Fibroblast of lung (primary cell): ENCODE data around the gene TWF2. TPM values are rescaled to one million over a fixed set of nuclear protein-coding genes. Genes with fewer than 3 reads are reported as not detected.
A peak's percentile ranks its signal among the peaks of the same experiment; 100 is the strongest.

Experiments used
- DNase-seq, 2 donors: peaks; one replicate each; pipeline versions ENCODE4 v3.0.0 to v3.0.0-alpha.2; 2010; ENCODE audit warnings: low read depth in 2 of 2
- H2AFZ ChIP-seq: 2 replicates; pipeline ENCODE4 v1.5.1; 2012; ENCODE audit warnings: low read length, control low read depth, inconsistent platforms
- H3K27ac ChIP-seq: 2 replicates; pipeline ENCODE4 v1.5.1; 2011; ENCODE audit warnings: low read length, control low read depth; ENCODE audit not compliant: insufficient read depth
- H3K27me3 ChIP-seq: 2 replicates; pipeline ENCODE4 v1.5.1; 2011; ENCODE audit warnings: mild to moderate bottlenecking, low read length; ENCODE audit not compliant: control insufficient read depth, insufficient read depth
- H3K36me3 ChIP-seq: 2 replicates; pipeline ENCODE4 v1.5.1; 2011; ENCODE audit warnings: low read length; ENCODE audit not compliant: control insufficient read depth, insufficient read depth
- H3K4me1 ChIP-seq: 2 replicates; pipeline ENCODE4 v1.5.1; 2011; ENCODE audit warnings: low read length; ENCODE audit not compliant: control insufficient read depth, insufficient read depth; ENCODE audit errors: extremely low read depth
- H3K4me2 ChIP-seq: 2 replicates; pipeline ENCODE4 v1.5.1; 2011; ENCODE audit warnings: low read length, control low read depth; ENCODE audit not compliant: insufficient read depth; ENCODE audit errors: extremely low read depth
- H3K4me3 ChIP-seq, 4 experiments: fragments of 200-600 bp in 1 of 4; sonication (generic) in 1 of 4; replicated peaks in 1 of 4; 2 replicates each; pipeline ENCODE4 v1.5.1; 2011 to 2016; ENCODE audit warnings: low read length in 4 of 4, low read depth in 3 of 4, mild to moderate bottlenecking in 3 of 4, control low read depth in 2 of 4, inconsistent platforms in 1 of 4, mixed read lengths in 1 of 4; ENCODE audit not compliant: insufficient read depth in 1 of 4; ENCODE audit errors: control extremely low read depth in 1 of 4
- H3K79me2 ChIP-seq: 2 replicates; pipeline ENCODE4 v1.5.1; 2012; ENCODE audit warnings: mild to moderate bottlenecking, low read length, inconsistent platforms; ENCODE audit not compliant: control insufficient read depth, insufficient read depth
- H3K9ac ChIP-seq: 2 replicates; pipeline ENCODE4 v1.5.1; 2011; ENCODE audit warnings: mild to moderate bottlenecking, low read length, control low read depth; ENCODE audit not compliant: insufficient read depth
- H3K9me3 ChIP-seq: 2 replicates; pipeline ENCODE4 v1.5.1; 2012; ENCODE audit warnings: low read depth, low read length; ENCODE audit not compliant: control insufficient read depth, insufficient read depth
- H4K20me1 ChIP-seq: 2 replicates; pipeline ENCODE4 v1.5.1; 2011; ENCODE audit warnings: low read length; ENCODE audit not compliant: control insufficient read depth, insufficient read depth; ENCODE audit errors: extremely low read depth
- EZH2 ChIP-seq: IDR thresholded peaks from 2 replicates; pipeline ENCODE4 v1.5.1; 2012; ENCODE audit warnings: low read length, control low read depth, mild to moderate bottlenecking; ENCODE audit errors: missing control alignments
- polyA plus RNA-seq, 2 donors: library from polyadenylated mRNA; depleted of rRNA in 1 of 2; stranded (reverse) in 1 of 2; unstranded in 1 of 2; fragments of >200 nt; gene quantifications; 2 replicates each; pipeline ENCODE4 v1.2.1, GENCODE V29; 2011 to 2012; ENCODE audit warnings: missing spikeins in 1 of 2
- total RNA-seq: library from RNA; depleted of rRNA; stranded (reverse); fragments of >200 nt; gene quantifications from 2 replicates; pipeline ENCODE4 v1.2.1, GENCODE V29; 2014
- TF ChIP-seq, protein P1 (sequence below), 2 donors: IDR thresholded peaks in 1 of 2; conservative IDR thresholded peaks in 1 of 2; 1 replicate in 1 of 2; 2 replicates in 1 of 2; pipeline ENCODE4 v1.5.1; 2011 to 2012; ENCODE audit warnings: low read length in 2 of 2, control low read depth in 1 of 2, inconsistent platforms in 1 of 2, low read depth in 1 of 2, mild to moderate bottlenecking in 1 of 2

Gene TWF2
- total and polyA plus RNA-seq, 2 donors (not counting 1 experiment from before 2014, with no cell fraction given) = 67.2 to 69.9 TPM

DNA sequence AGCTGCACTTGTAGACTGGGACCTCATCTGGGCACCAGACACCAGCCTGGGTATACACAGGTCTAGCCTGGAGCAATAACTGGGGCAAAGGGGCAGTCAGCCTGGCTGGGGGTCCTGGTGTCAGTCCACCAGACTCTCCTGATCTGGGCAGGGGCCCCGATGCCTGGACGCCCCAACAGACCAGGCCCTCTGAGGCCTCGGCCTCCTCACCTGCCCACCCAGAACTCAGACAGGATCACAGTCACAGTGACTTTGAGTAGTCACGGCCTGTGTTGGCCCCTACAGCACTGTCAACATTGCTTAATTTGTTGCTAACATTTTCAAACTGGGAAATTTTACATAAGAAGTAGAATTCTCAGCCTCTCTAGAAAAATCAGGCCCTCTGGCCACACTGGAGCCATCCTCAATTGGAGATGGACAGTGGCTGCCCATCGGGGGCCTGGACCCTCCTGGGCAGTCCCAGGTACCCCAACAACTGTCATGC lies 5.8 kb downstream of the TWF2 start:
- H3K9ac ChIP-seq = no peak overlapping the region
- no peak overlapping the region for H3K4me2 ChIP-seq
- no peaks in the 10 kb centered on the region for H3K9me3 ChIP-seq
- H4K20me1 ChIP-seq = no peaks in the 10 kb centered on the region
- peaks cover 40% of the 10 kb centered on the region for H3K36me3 ChIP-seq
- no peak overlapping the region for H2AFZ ChIP-seq
- H3K27me3 ChIP-seq = no peaks in the 10 kb centered on the region
- H3K79me2 ChIP-seq = peaks cover 16% of the 10 kb centered on the region
- H3K4me3 ChIP-seq = no peak overlapping the region
- TF ChIP-seq, protein P1, sequence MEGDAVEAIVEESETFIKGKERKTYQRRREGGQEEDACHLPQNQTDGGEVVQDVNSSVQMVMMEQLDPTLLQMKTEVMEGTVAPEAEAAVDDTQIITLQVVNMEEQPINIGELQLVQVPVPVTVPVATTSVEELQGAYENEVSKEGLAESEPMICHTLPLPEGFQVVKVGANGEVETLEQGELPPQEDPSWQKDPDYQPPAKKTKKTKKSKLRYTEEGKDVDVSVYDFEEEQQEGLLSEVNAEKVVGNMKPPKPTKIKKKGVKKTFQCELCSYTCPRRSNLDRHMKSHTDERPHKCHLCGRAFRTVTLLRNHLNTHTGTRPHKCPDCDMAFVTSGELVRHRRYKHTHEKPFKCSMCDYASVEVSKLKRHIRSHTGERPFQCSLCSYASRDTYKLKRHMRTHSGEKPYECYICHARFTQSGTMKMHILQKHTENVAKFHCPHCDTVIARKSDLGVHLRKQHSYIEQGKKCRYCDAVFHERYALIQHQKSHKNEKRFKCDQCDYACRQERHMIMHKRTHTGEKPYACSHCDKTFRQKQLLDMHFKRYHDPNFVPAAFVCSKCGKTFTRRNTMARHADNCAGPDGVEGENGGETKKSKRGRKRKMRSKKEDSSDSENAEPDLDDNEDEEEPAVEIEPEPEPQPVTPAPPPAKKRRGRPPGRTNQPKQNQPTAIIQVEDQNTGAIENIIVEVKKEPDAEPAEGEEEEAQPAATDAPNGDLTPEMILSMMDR (conservative IDR thresholded peaks at IDR 0.05 in 1 of 2, IDR thresholded peaks at IDR 0.05 in 1 of 2; ENCODE audit: low read depth in 1 of 2, low read length in 2 of 2) = no peak
- TF ChIP-seq EZH2 = no peak
- no peak for DNase-seq
- H3K4me1 ChIP-seq = peaks cover 17% of the 10 kb centered on the region
- no peak overlapping the region for H3K27ac ChIP-seq

DNA sequence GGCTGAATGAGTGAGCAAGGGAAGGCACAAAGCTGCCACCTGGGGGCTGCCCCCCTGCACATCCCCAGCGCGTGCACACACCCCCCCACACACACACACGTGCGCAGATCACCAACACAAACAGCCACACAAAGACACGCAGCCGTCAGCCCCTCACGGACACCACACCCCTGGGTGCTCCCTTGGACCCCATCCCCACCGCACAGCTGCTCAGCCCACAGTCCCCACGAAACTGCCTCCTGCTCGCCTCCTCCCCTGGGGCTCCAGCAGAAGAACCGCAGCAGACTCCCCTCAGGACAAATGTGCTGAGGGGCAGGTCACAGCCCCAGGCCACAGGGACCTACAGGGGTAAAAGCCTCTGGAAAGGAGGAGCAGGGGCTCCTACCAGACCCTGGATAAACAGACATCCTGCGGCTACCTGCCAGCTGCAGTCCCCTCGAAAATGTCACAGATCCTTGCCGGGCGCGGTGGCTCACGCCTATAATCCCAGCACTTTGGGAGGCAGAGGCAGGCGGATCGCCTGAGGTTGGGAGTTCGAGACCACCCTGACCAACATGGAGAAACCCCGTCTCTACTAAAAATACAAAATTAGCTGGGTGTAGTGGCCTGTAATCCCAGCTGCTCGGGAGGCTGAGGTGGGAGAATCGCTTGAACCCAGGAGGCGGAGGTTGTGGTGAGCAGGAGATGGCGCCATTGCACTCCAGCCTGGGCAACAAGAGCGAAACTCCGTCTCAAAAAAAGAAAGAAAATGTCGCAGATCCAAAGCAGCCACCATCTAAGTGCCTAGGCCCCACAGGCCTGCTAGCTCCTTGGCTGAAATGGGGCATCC lies 6.5 kb downstream of the TWF2 start:
- Histone ChIP-seq H3K9ac (no peak overlapping the region), H3K4me1 (peaks cover 12% of the 10 kb centered on the region), H3K27ac (no peak overlapping the region), H2AFZ (no peak overlapping the region), H3K79me2 (peaks cover 16% of the 10 kb centered on the region), H3K4me2 (no peak overlapping the region), H3K36me3 (peaks cover 40% of the 10 kb centered on the region), H3K27me3 (no peaks in the 10 kb centered on the region), H4K20me1 (no peaks in the 10 kb centered on the region), H3K4me3 (no peak overlapping the region), H3K9me3 (no peaks in the 10 kb centered on the region)
- TF ChIP-seq EZH2 = no peak
- TF ChIP-seq, protein P1 (conservative IDR thresholded peaks at IDR 0.05 in 1 of 2, IDR thresholded peaks at IDR 0.05 in 1 of 2; ENCODE audit: low read depth in 1 of 2, low read length in 2 of 2) = no peak
- no peak for DNase-seq

DNA sequence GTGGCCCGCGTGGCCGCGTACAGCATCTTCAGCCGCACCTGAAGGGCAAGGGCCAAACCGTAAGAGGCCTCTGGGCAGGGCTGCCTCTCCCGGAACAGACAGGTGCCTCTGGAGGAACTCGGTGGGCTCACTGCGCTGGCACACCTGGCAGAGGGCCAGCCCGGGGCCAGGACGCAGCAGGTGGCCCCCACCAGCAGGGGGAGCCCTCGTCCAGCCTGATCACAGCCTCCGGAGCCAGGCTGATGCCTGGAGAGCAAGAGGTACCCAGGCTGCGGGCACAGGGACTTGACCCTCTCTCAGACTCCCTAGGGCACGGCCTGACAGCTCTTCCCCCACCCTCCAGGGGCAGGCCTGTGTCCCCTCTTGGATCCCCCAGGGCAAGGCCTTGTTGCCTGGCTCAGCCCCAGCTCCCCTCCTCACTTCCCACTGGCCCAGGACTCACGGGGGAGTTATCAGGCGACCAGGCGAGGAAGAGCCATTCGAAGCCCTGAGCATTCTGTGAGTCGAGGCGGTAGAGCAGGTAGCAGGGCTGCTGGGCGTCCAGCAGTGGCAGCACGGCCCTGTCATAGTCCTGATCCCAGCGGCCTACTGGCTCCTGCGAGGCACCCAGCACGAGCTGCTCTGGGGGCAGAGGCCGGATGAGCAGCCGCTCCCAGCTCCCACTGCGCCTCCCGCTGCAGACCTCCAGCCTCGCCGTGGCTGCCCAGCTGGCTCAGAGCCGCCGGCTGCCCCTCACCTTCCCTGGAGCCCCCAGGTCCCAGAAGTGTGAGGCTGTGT lies 7.3 kb downstream of the TWF2 start:
- peak; percentile 27 to 45 for DNase-seq
- H3K4me3 ChIP-seq = no peak overlapping the region
- no peak overlapping the region for H3K4me2 ChIP-seq
- no peak for TF ChIP-seq EZH2
- TF ChIP-seq, protein P1 (conservative IDR thresholded peaks at IDR 0.05 in 1 of 2, IDR thresholded peaks at IDR 0.05 in 1 of 2; ENCODE audit: low read depth in 1 of 2, low read length in 2 of 2) = peak; percentile 70 to 76
- H3K36me3 ChIP-seq = peaks cover 40% of the 10 kb centered on the region
- peaks cover 5% of the 10 kb centered on the region for H3K4me1 ChIP-seq
- no peaks in the 10 kb centered on the region for H3K27me3 ChIP-seq
- no peak overlapping the region for H2AFZ ChIP-seq
- H3K27ac ChIP-seq = no peak overlapping the region
- H3K9me3 ChIP-seq = no peaks in the 10 kb centered on the region
- no peak overlapping the region for H3K9ac ChIP-seq
- H3K79me2 ChIP-seq = peaks cover 12% of the 10 kb centered on the region
- no peaks in the 10 kb centered on the region for H4K20me1 ChIP-seq
